Esophagus squamous epithelium (tissue), 4 donors: ENCODE results near the gene OR8G5.

Experiments used
- POLR2A ChIP-seq, 4 donors: fragments of 450-650 bp; IDR thresholded peaks; one replicate each; pipeline ENCODE4 v1.6.1; 2017; ENCODE audit warnings: antibody characterized with exemption in 4 of 4, mild to moderate bottlenecking in 4 of 4, moderate library complexity in 3 of 4
- TF ChIP-seq, protein P1 (sequence below), 6 experiments: fragments of 450-650 bp in 4 of 6; fragments of 200-600 bp in 2 of 6; sonication (generic) in 2 of 6; IDR thresholded peaks; one replicate each; pipeline ENCODE4 v1.5.1; 2016 to 2019; ENCODE audit warnings: antibody characterized with exemption in 6 of 6, mild to moderate bottlenecking in 4 of 6, moderate library complexity in 4 of 6

DNA sequence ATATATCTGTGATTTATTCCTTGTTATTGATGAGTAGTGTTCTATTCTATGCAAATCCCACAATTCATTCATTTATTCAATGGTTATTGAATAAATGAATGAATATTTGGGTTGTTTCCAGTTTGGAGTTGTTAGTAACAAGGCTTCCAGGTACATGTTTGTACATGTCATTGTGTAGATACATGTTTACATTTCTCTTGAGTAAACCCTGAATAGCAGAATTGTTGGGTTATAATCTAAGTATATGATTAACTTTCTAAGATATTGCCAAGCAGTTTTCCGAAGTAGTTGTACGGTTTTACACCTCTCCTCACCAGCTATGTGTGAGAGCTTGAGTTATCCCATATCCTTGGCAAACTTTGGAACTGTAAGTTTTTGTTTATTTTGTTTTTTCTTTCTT, 33.8 kb upstream of the OR8G5 start:
- no peak for TF ChIP-seq POLR2A (IDR thresholded peaks at IDR 0.05)
- TF ChIP-seq, protein P1, sequence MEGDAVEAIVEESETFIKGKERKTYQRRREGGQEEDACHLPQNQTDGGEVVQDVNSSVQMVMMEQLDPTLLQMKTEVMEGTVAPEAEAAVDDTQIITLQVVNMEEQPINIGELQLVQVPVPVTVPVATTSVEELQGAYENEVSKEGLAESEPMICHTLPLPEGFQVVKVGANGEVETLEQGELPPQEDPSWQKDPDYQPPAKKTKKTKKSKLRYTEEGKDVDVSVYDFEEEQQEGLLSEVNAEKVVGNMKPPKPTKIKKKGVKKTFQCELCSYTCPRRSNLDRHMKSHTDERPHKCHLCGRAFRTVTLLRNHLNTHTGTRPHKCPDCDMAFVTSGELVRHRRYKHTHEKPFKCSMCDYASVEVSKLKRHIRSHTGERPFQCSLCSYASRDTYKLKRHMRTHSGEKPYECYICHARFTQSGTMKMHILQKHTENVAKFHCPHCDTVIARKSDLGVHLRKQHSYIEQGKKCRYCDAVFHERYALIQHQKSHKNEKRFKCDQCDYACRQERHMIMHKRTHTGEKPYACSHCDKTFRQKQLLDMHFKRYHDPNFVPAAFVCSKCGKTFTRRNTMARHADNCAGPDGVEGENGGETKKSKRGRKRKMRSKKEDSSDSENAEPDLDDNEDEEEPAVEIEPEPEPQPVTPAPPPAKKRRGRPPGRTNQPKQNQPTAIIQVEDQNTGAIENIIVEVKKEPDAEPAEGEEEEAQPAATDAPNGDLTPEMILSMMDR (IDR thresholded peaks at IDR 0.05): no peak
